Mesothelial cell of epicardium (in vitro differentiated cells): ENCODE results near the gene DISC1. TPM values are rescaled to one million over a fixed set of nuclear protein-coding genes. Genes with fewer than 3 reads are reported as not detected.

Experiments
- DNase-seq, 2 experiments: peaks; one replicate each; pipeline ENCODE4 v3.0.0; 2021; ENCODE audit warnings: low spot score in 2 of 2; ENCODE audit not compliant: unreplicated experiment in 2 of 2
- H3K27ac Mint-ChIP-seq: 2 replicates; pipeline ENCODE4 v1.8.0; 2021; ENCODE audit warnings: mixed read lengths
- H3K27me3 Mint-ChIP-seq: 2 replicates; pipeline ENCODE4 v1.8.0; 2021; ENCODE audit warnings: low read depth, mixed read lengths
- H3K36me3 Mint-ChIP-seq: 2 replicates; pipeline ENCODE4 v1.8.0; 2021; ENCODE audit warnings: mixed read lengths
- H3K4me1 Mint-ChIP-seq: 2 replicates; pipeline ENCODE4 v1.8.0; 2021; ENCODE audit warnings: mixed read lengths
- H3K4me3 Mint-ChIP-seq: 2 replicates; pipeline ENCODE4 v1.8.0; 2021; ENCODE audit warnings: mild to moderate bottlenecking, moderate library complexity, mixed read lengths
- H3K9me3 Mint-ChIP-seq: 2 replicates; pipeline ENCODE4 v1.8.0; 2021; ENCODE audit warnings: mixed read lengths
- total RNA-seq: library from RNA; stranded (reverse); gene quantifications from 3 replicates; pipeline ENCODE4 v1.2.1, GENCODE V29; 2021
- TF ChIP-seq, protein P1 (sequence below): fragments of 200-600 bp; sonication (generic); IDR thresholded peaks from one replicate; pipeline ENCODE4 v1.5.0; 2021; ENCODE audit warnings: antibody characterized with exemption; ENCODE audit not compliant: unreplicated experiment

Gene DISC1
- total RNA-seq, 1 donor from 2014 or later = 9.1 TPM

DNA sequence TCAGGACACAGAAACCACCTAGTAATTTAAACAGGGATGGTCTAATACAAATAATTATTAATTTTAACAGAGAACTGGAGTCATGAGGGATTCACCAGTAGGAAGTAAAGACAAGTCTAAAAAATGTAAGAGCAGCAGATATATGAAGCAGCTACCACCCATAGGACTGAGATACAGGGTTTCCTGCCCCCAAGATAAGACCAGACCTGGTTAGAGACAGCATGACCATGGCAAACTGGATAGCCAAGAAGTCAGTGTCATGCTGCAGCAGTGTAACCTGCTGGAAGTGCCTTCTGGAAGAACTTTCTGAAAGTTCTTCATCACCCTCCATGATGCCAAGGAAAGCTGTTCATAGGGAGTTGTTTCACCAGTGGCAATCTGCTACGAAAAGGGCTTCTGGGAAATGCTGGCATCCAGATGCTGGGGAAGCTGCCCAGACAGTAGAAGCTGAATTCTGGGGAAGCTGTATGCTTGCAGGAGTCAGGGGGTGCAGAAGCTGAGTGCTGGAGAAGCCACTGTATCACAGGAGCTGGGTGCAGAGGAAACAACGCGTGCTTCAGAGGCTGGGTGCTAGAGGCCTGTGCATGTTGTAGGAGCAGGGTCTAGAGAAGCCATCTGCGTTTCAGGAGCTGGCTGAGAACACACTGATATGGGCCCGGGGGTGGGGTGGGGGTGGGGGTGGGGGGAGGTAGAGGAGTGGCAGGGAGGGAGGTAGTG is 356.4 kb downstream of the DISC1 start:
- peaks cover 14% of the 10 kb centered on the region for H3K4me1 Mint-ChIP-seq

DNA sequence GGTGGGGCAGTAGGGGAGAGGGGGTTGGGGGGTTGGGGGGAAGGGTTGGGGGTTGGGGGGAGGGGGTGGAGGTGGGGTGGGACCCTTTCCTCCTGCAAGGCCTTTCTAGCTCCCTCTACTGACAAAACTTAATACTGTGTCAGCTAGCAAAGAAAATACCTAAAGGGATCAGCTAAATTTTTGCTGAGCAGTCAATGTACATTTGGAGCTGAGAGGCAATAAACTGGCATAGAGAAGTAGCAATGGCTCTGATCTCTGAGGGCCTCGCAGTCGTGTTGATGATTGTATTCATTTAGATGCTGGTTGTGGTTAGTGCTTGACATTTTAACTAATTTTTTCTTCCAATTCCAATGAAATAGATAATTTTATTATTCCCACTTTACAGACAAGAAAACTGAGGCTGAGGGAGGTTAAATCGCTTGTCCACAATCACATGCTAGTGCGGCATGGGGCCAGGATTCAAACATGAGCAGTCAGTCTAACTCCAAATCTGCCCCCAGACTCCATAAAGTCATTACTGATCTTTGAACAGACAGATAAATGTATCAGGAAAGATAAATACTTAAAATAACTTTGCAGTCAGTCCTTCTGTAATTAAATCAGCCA is 357.1 kb downstream of the DISC1 start:
- H3K27me3 Mint-ChIP-seq = no peaks in the 10 kb centered on the region
- DNase-seq = no peak
- H3K4me1 Mint-ChIP-seq = peaks cover 14% of the 10 kb centered on the region
- H3K36me3 Mint-ChIP-seq = no peaks in the 10 kb centered on the region
- H3K4me3 Mint-ChIP-seq = no peak overlapping the region
- H3K27ac Mint-ChIP-seq = no peak overlapping the region
- TF ChIP-seq, protein P1, sequence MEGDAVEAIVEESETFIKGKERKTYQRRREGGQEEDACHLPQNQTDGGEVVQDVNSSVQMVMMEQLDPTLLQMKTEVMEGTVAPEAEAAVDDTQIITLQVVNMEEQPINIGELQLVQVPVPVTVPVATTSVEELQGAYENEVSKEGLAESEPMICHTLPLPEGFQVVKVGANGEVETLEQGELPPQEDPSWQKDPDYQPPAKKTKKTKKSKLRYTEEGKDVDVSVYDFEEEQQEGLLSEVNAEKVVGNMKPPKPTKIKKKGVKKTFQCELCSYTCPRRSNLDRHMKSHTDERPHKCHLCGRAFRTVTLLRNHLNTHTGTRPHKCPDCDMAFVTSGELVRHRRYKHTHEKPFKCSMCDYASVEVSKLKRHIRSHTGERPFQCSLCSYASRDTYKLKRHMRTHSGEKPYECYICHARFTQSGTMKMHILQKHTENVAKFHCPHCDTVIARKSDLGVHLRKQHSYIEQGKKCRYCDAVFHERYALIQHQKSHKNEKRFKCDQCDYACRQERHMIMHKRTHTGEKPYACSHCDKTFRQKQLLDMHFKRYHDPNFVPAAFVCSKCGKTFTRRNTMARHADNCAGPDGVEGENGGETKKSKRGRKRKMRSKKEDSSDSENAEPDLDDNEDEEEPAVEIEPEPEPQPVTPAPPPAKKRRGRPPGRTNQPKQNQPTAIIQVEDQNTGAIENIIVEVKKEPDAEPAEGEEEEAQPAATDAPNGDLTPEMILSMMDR = no peak
- H3K9me3 Mint-ChIP-seq = peaks cover 4% of the 10 kb centered on the region

More for the DNA sequence above, 356.4 kb downstream of the DISC1 start:
- Mint-ChIP-seq H3K27ac (no peak overlapping the region), H3K27me3 (no peaks in the 10 kb centered on the region), H3K4me3 (no peak overlapping the region), H3K36me3 (no peaks in the 10 kb centered on the region), H3K9me3 (peaks cover 5% of the 10 kb centered on the region)
- TF ChIP-seq, protein P1 = no peak
- no peak for DNase-seq

DNA sequence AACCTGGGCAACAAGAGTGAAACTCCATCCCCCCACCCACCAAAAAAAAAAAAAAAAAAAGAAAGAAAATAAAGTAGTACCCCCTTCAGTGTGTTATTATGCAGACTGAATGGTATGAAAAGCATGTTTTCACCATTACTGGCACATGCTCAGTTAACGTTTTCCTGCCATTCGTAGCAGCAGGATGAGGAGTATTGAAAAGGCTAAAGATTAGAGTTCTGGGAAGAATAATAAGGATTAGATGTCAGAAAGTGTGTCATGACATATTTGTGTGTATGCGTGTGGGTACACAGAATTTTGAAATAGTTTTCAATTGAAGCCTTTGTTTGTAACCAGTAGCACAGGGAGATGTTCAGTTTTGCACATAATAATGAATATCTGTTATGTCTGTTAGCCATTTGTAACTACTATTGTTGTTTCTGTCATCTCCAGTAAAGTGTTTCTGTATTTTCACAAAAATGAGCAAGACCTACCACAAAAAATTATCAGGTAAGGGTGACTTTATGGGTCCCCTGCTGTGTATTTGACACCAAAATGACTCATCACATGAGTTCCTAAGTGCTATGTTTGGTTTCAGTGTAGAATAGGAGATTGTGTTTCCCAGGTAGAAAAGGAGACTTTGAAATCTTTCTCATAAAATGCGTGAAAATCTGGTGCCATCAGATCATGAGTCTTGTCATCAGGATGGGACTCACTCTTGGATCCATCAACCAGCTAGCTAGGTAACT is 358.9 kb downstream of the DISC1 start:
- TF ChIP-seq, protein P1 = no peak
- Mint-ChIP-seq H3K27ac (no peak overlapping the region), H3K4me1 (peaks cover 20% of the 10 kb centered on the region), H3K9me3 (peaks cover 4% of the 10 kb centered on the region), H3K27me3 (no peaks in the 10 kb centered on the region), H3K36me3 (no peaks in the 10 kb centered on the region), H3K4me3 (no peak overlapping the region)
- DNase-seq = no peak

DNA sequence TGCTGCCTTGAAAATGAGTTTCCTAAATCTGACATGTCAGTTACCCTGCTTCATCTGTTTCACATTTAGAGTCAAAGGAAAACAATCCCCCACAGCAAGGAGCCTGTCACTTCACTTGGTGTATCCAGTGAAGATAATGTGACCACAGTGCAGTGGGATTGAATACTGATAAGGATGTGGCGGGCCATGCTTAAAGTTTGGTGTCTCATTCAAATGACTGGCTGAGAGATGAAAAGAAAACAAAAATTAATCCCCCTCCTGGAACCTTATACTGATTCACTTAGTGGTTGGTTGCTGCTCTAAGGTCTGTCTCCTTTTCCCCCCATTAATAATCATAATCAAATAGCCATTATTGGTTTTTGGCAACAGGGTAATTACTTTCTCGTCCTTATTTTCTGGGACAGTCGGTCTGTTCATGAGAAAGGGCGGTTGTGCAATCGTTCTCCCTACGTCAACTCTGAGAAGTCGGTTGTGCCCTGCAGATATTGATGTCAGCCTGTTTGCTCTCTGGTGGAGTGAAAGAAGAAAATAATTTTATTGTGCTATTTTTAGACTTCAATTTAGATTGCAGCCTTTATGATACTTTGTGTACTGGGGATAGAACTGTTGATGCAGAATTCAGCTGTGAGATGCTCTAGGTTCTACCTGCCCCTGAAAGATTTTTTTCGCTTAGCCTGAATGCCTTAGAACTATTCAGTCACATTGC is 360.2 kb downstream of the DISC1 start:
- no peak overlapping the region for H3K27ac Mint-ChIP-seq

DNA sequence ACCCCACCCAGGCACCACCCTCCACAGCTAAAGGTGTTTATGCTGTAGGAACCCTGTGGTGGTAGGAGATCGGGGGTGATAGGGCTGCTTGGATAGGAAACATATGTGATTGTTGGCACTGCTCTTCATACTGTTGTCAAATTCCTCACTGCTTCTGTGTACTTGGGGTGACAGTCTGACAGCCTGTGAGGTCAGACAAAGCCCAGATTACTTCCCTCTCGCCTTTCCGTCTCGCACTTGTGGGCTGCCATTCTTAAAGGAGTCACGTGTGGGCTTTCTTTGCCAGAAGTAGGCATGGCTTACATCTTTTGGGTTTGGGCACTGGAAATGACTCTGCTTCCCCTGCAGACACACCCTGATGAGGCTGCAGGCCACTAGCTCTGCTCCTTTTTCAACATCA is 363.8 kb downstream of the DISC1 start:
- Mint-ChIP-seq H3K27me3 (no peaks in the 10 kb centered on the region), H3K9me3 (no peaks in the 10 kb centered on the region), H3K4me3 (no peak overlapping the region), H3K4me1 (peaks cover 30% of the 10 kb centered on the region), H3K36me3 (no peaks in the 10 kb centered on the region), H3K27ac (no peak overlapping the region)
- DNase-seq = no peak
- TF ChIP-seq, protein P1 = no peak

More for the DNA sequence above, 360.2 kb downstream of the DISC1 start:
- H3K36me3 Mint-ChIP-seq = no peaks in the 10 kb centered on the region
- TF ChIP-seq, protein P1 = no peak
- peaks cover 4% of the 10 kb centered on the region for H3K9me3 Mint-ChIP-seq
- peaks cover 28% of the 10 kb centered on the region for H3K4me1 Mint-ChIP-seq
- H3K4me3 Mint-ChIP-seq = no peak overlapping the region
- DNase-seq = no peak
- H3K27me3 Mint-ChIP-seq = no peaks in the 10 kb centered on the region
